K562 (cell line): Measurements from ENCODE around the gene YIF1A. TPM values are rescaled to one million over a fixed set of nuclear protein-coding genes. Genes with fewer than 3 reads are reported as not detected.

Experiments
- ATAC-seq: fragments of 200-7000 bp; cut with Tn5 transposase; 3 replicates; pipeline ENCODE4 v1.9.1; 2020; ENCODE audit warnings: moderate library complexity
- BruUV-seq: library from RNA; stranded (reverse); fragments of 400-500 nt; replicated peaks from 2 replicates; lab custom pipeline; 2021; lab: Mats Ljungman, UMichigan
- CTCF ChIA-PET: fragments of 300-600 bp; formaldehyde crosslinking; extraction: SDS; loops from one replicate; lab custom pipeline; 2021; ENCODE audit warnings: low intra/inter-chr PET ratio; lab: Yijun Ruan, JAX
- POLR2A ChIA-PET: fragments of 300-600, 350-650 bp; sonication (Branson Sonifier 250); formaldehyde crosslinking; extraction: SDS; loops from one replicate; lab custom pipeline; 2021; ENCODE audit warnings: antibody characterized with exemption, inconsistent platforms; lab: Yijun Ruan, JAX
- DNase-seq, 4 experiments: peaks; one replicate each; pipeline versions ENCODE4 v3.0.0 to v3.0.0-alpha.2; 2011 to 2018; ENCODE audit warnings: low spot score in 3 of 4, mixed read lengths in 3 of 4; ENCODE audit errors: extremely low read depth in 1 of 4
- FAIRE-seq: peaks from 2 replicates; lab custom pipeline; 2011; peaks lifted over from hg19 to GRCh38; lab: Jason Lieb, UNC
- H2AFZ ChIP-seq: 2 replicates; pipeline ENCODE4 v1.6.0; 2011; ENCODE audit warnings: low read depth, low read length, control low read depth, inconsistent platforms
- H3K27ac ChIP-seq: fragments of 200-600 bp; 3 replicates; pipeline ENCODE4 v1.8.0; 2011; ENCODE audit warnings: low read depth, mild to moderate bottlenecking, control low read depth, inconsistent platforms, low read length, moderate library complexity, mixed read lengths; ENCODE audit errors: extremely low read depth
- H3K27me3 ChIP-seq, 2 experiments: fragments of 300-600 bp in 1 of 2; 2 replicates in 1 of 2; 3 replicates in 1 of 2; pipeline versions ENCODE4 v1.6.0 to v1.8.0; 2011; ENCODE audit warnings: inconsistent platforms in 2 of 2, low read length in 2 of 2, mild to moderate bottlenecking in 1 of 2, mixed read lengths in 1 of 2, moderate library complexity in 1 of 2; ENCODE audit not compliant: control insufficient read depth in 2 of 2, insufficient read depth in 2 of 2
- H3K36me3 ChIP-seq: fragments of 300-600 bp; 3 replicates; pipeline ENCODE4 v1.8.0; 2011; ENCODE audit warnings: mild to moderate bottlenecking, low read length, inconsistent platforms; ENCODE audit not compliant: control insufficient read depth, insufficient read depth
- H3K4me1 ChIP-seq, 2 experiments: fragments of 200-600 bp in 1 of 2; replicated peaks in 1 of 2; 2 replicates in 1 of 2; 3 replicates in 1 of 2; pipeline versions ENCODE4 v1.5.1 to v1.8.0; 2011; ENCODE audit warnings: inconsistent platforms in 2 of 2, low read length in 2 of 2, mild to moderate bottlenecking in 1 of 2, mixed read lengths in 1 of 2, moderate library complexity in 1 of 2; ENCODE audit not compliant: control insufficient read depth in 2 of 2, insufficient read depth in 2 of 2
- H3K4me2 ChIP-seq: 2 replicates; pipeline ENCODE4 v1.6.1; 2011; ENCODE audit warnings: low read length, control low read depth, inconsistent platforms, mixed read lengths; ENCODE audit not compliant: insufficient read depth
- H3K4me3 ChIP-seq: fragments of 200-600 bp; sonication (generic), shearing (Covaris generic); 2 replicates; pipeline ENCODE4 v1.5.1; 2016; ENCODE audit warnings: control low read depth, inconsistent platforms
- H3K79me2 ChIP-seq: fragments of 200-600 bp; 3 replicates; pipeline ENCODE4 v1.8.0; 2011; ENCODE audit warnings: low read length, inconsistent platforms; ENCODE audit not compliant: control insufficient read depth, insufficient read depth
- H3K9ac ChIP-seq, 2 experiments: 2 replicates each; pipeline versions ENCODE4 v1.6.0 to v1.6.1; 2011; ENCODE audit warnings: low read depth in 2 of 2, low read length in 2 of 2, control low read depth in 1 of 2, inconsistent platforms in 1 of 2, mild to moderate bottlenecking in 1 of 2, mixed read lengths in 1 of 2; ENCODE audit not compliant: insufficient read depth in 1 of 2
- H3K9me1 ChIP-seq: one replicate; pipeline ENCODE4 v1.6.0; 2011; ENCODE audit warnings: inconsistent platforms, mild to moderate bottlenecking, low read length, moderate library complexity; ENCODE audit not compliant: control insufficient read depth, insufficient read depth
- H3K9me3 ChIP-seq: replicated peaks from 2 replicates; pipeline ENCODE4 v1.5.1; 2011; ENCODE audit warnings: low read depth, low read length, inconsistent platforms; ENCODE audit not compliant: control insufficient read depth, insufficient read depth
- H4K20me1 ChIP-seq: replicated peaks from 2 replicates; pipeline ENCODE4 v1.6.1; 2011; ENCODE audit warnings: low read length, inconsistent platforms, mixed read lengths; ENCODE audit not compliant: control insufficient read depth, insufficient read depth
- BCLAF1 ChIP-seq, 2 experiments: fragments of 450-650 bp in 1 of 2; IDR thresholded peaks; 2 replicates each; pipeline ENCODE4 v1.6.1; 2011 to 2017; ENCODE audit warnings: low read depth in 2 of 2, antibody characterized with exemption in 1 of 2, borderline replicate concordance in 1 of 2, low read length in 1 of 2, mild to moderate bottlenecking in 1 of 2, mixed read lengths in 1 of 2; ENCODE audit not compliant: control insufficient read depth in 1 of 2
- CCAR2 ChIP-seq: fragments of 200-400 bp; formaldehyde crosslinking; IDR thresholded peaks from 2 replicates; pipeline ENCODE4 v1.6.1; 2017; ENCODE audit warnings: mild to moderate bottlenecking, low read depth, low read length
- ZNF655 ChIP-seq: fragments of 250-450 bp; sonication (Bioruptor Pico); IDR thresholded peaks from 2 replicates; pipeline ENCODE4 v1.5.0; 2021
- WGBS: fragments of 100-300 bp; shearing (Covaris generic); methylation state at CpG from one replicate; pipeline ENCODE4 v1.1.6; 2016; ENCODE audit warnings: low coverage, mixed read lengths; ENCODE audit not compliant: insufficient coverage; ENCODE audit errors: missing lambda C conversion rate; 5-methylcytosine and 5-hydroxymethylcytosine counted together
- in situ Hi-C: fragments of 300-500 bp; cut with MboI; formaldehyde crosslinking; loops from 4 replicates; pipeline ENCODE4 v1.15.0; 2018; ENCODE audit warnings: inconsistent platforms, mixed read lengths
- intact Hi-C: fragments of 100-400 bp; cut with micrococcal nuclease; formaldehyde crosslinking; loops from 2 replicates; pipeline ENCODE4 v1.14.2; 2022
- polyA plus RNA-seq, 8 experiments: library from polyadenylated mRNA; depleted of rRNA in 4 of 8; stranded (reverse) in 5 of 8; unstranded in 3 of 8; fragments of >200 nt; fragmentation: Nextera tagmentation in 2 of 8; fragmentation: Illumina TruSeq in 1 of 8; extraction: Ambion mirVana in 2 of 8; extraction: Trizol in 1 of 8; gene quantifications; 2 replicates each; pipeline versions ENCODE4 v1.2.1 to v1.2.3, GENCODE V29; 2011 to 2014; ENCODE audit warnings: inconsistent platforms in 1 of 8, missing spikeins in 1 of 8
- total RNA-seq, 7 experiments: library from RNA; depleted of rRNA in 6 of 7; stranded (reverse); fragments of >200 nt in 6 of 7; fragmentation: Illumina TruSeq in 2 of 7; extraction: Trizol in 2 of 7; gene quantifications; 2 replicates each; pipeline versions ENCODE4 v1.2.1 to v1.2.3, GENCODE V29; 2011 to 2021; ENCODE audit warnings: low replicate concordance in 1 of 7
- TF ChIP-seq, protein P1 (sequence below): fragments of 250-450 bp; sonication (Bioruptor Pico); IDR thresholded peaks from 2 replicates; pipeline ENCODE4 v1.4.0; 2020; ENCODE audit warnings: mild to moderate bottlenecking, moderate library complexity

Gene YIF1A
- total and polyA plus RNA-seq, 9 of the 15 experiments (the other 6 are each of a cell fraction or from before 2014, with no cell fraction given): 8.6 to 121 (median 77.2) TPM

GRCh38 chr11:66332371-66333219, 43.7 kb upstream of the YIF1A start (continued):
- no peak for TF ChIP-seq BCLAF1 (IDR thresholded peaks at IDR 0.05; ENCODE audit: borderline replicate concordance in 1 of 2, control insufficient read depth in 1 of 2, low read depth in 2 of 2, low read length in 1 of 2)

DNA sequence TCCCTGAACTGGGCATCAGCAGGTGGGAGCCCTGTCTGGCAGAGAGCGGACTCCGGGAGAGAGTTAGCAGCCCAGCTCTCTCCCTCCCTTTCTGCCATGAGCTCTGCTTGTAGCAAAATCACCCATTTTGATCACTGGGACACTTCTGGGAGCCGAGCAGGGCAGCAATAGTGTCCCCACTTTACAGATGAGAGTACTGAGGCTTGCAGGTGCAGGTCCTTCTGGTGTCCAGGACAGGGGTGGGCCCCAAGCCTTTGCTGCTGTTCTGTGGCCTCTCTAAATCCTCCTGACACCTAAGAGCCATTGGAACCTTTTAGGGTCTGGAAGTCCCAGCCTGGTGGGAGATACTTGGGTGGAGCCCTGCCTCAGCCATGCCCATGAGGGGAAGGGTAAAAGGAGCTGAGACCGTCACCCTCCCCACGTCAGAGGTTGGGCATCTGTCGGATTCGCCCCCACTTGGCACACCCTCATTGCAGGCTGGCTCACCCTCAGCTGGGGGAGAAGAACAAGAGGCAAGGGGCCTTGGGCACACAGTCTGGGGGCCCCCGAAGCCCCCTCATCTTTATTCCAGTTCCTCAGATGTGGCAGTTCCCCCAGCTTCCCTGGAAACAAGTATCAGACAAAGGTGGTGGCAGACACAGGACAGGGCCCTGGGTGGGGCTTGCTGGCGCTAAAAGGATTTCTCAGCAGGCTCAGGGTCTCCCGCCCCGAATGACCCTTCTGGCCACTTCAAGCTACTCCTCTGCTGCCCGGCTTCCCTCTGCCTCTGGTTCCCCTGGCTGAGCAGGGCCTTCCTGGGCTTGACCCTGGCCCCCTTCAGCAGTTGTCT, 42.8 kb upstream of the YIF1A start:
- Histone ChIP-seq H3K79me2 (no peaks in the 10 kb centered on the region), H3K36me3 (no peaks in the 10 kb centered on the region), H3K4me1 (peaks cover 27 to 81% of the 10 kb centered on the region in 2 experiments), H3K4me2 (no peak overlapping the region), H3K9ac (peak overlapping the region in 1 of 2 experiments; percentile 37; a peak in 2 of 4 replicates), H3K27me3 (no peaks in the 10 kb centered on the region), H4K20me1 (0 out of 2 replicates have a peak, but pooled peaks cover under 1% of the 10 kb centered on the region), H3K9me3 (no peaks in the 10 kb centered on the region), H3K4me3 (no peak overlapping the region), H2AFZ (no peak overlapping the region), H3K27ac (no peak overlapping the region), H3K9me1 (no peaks in the 10 kb centered on the region)
- BruUV-seq: no TSS peak
- POLR2A ChIA-PET: interaction anchor here (0.6 to 1.5 kb wide), 5 partner anchors 9 to 626 kb away, joined by 3 to 4 read pairs (median 3); no protein-coding TSS in a partner anchor
- ATAC-seq (no peak), DNase-seq (no peak), FAIRE-seq (no peak)
- intact Hi-C loops: no loop called here
- CTCF ChIA-PET: no interaction called here
- 60% methylated on average over 12 of the region's 12 CpGs for WGBS
- in situ Hi-C loops: no loop called here
- TF ChIP-seq CCAR2 (no peak), ZNF655 (CRISPR knock-in tag) (no peak)
- TF ChIP-seq, protein P1, sequence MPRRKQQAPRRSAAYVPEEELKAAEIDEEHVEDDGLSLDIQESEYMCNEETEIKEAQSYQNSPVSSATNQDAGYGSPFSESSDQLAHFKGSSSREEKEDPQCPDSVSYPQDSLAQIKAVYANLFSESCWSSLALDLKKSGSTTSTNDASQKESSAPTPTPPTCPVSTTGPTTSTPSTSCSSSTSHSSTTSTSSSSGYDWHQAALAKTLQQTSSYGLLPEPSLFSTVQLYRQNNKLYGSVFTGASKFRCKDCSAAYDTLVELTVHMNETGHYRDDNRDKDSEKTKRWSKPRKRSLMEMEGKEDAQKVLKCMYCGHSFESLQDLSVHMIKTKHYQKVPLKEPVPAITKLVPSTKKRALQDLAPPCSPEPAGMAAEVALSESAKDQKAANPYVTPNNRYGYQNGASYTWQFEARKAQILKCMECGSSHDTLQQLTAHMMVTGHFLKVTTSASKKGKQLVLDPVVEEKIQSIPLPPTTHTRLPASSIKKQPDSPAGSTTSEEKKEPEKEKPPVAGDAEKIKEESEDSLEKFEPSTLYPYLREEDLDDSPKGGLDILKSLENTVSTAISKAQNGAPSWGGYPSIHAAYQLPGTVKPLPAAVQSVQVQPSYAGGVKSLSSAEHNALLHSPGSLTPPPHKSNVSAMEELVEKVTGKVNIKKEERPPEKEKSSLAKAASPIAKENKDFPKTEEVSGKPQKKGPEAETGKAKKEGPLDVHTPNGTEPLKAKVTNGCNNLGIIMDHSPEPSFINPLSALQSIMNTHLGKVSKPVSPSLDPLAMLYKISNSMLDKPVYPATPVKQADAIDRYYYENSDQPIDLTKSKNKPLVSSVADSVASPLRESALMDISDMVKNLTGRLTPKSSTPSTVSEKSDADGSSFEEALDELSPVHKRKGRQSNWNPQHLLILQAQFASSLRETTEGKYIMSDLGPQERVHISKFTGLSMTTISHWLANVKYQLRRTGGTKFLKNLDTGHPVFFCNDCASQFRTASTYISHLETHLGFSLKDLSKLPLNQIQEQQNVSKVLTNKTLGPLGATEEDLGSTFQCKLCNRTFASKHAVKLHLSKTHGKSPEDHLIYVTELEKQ: no peak
